ENCODE results near the gene BCAP31.
"Not testable (repeated sequence)": the region's sequence is repeated elsewhere in the genome, so short reads cannot be mapped to it uniquely, and the experiment has no call there.

BCAP31 gene

GRCh38 chrX:153733651-153734240, 9.6 kb upstream of the BCAP31 start:
- no peak for DNase-seq

- DNase-seq: no peak
Observed at GRCh38 chrX:153732401-153732800, 8.2 kb upstream of the BCAP31 start.

GRCh38 chrX:153731845-153732215, 7.6 kb upstream of the BCAP31 start:
- no peak for DNase-seq

GRCh38 chrX:153731117-153731844, 7.1 kb upstream of the BCAP31 start:
- no peak for DNase-seq

- not testable (repeated sequence) for DNase-seq
Observed at GRCh38 chrX:153730115-153730514, 5.9 kb upstream of the BCAP31 start.

GRCh38 chrX:153728951-153729631, 4.9 kb upstream of the BCAP31 start:
- no peak for DNase-seq

GRCh38 chrX:153728095-153728494, 3.9 kb upstream of the BCAP31 start:
- DNase-seq: no peak

GRCh38 chrX:153727123-153727931, 3.1 kb upstream of the BCAP31 start:
- peak; percentile 41 to 81 for DNase-seq

GRCh38 chrX:153726286-153727122, 2.3 kb upstream of the BCAP31 start:
- DNase-seq: no peak

- no peak for DNase-seq
Observed at GRCh38 chrX:153725832-153726285, 1.7 kb upstream of the BCAP31 start.

GRCh38 chrX:153725039-153725831, 1.0 kb upstream of the BCAP31 start:
- DNase-seq: no peak

- no peak for DNase-seq
Observed at GRCh38 chrX:153723351-153724251, 586 bp downstream of the BCAP31 start.

GRCh38 chrX:153722704-153723350, 1.4 kb downstream of the BCAP31 start:
- no peak for DNase-seq

GRCh38 chrX:153719701-153720100, 4.5 kb downstream of the BCAP31 start:
- no peak for DNase-seq

- no peak for DNase-seq
Observed at GRCh38 chrX:153719238-153719637, 4.9 kb downstream of the BCAP31 start.

- DNase-seq: no peak
Observed at GRCh38 chrX:153717445-153717844, 6.7 kb downstream of the BCAP31 start.

GRCh38 chrX:153714256-153714655, 9.9 kb downstream of the BCAP31 start:
- DNase-seq: no peak

- DNase-seq: no peak
Observed at GRCh38 chrX:153709726-153710674, 14.2 kb downstream of the BCAP31 start.

GRCh38 chrX:153708415-153708814, 15.8 kb downstream of the BCAP31 start:
- peak; percentile 15 to 31 for DNase-seq
